Femur (tissue), 1 donor: ENCODE data around the gene ACTR1B.
"Not testable (repeated sequence)": the region's sequence is repeated elsewhere in the genome, so short reads cannot be mapped to it uniquely, and the experiment has no call there.

Source experiments
- DNase-seq: peaks from one replicate; pipeline ENCODE4 v3.0.0-alpha.2; 2017

Gene ACTR1B

GRCh38 chr2:97663962-97664635 lies at the start of gene ACTR1B:
TSS of gene ACTR1B (minus strand) at chr2:97664044. CDS start at chr2:97663890, 154 bp downstream.
- peak; percentile 99 for DNase-seq

- no peak for DNase-seq
Observed at GRCh38 chr2:97712693-97713295, 49.0 kb upstream of the ACTR1B start.

GRCh38 chr2:97712175-97712574 lies 48.3 kb upstream of the ACTR1B start:
- not testable (repeated sequence) for DNase-seq

GRCh38 chr2:97711394-97711711 lies 47.5 kb upstream of the ACTR1B start:
- DNase-seq: no peak

- DNase-seq: no peak
Observed at GRCh38 chr2:97708608-97709007, 44.8 kb upstream of the ACTR1B start.

GRCh38 chr2:97708048-97708380 lies 44.2 kb upstream of the ACTR1B start:
- DNase-seq: no peak

GRCh38 chr2:97707362-97708047 lies 43.7 kb upstream of the ACTR1B start:
- DNase-seq: no peak

- DNase-seq: no peak
Observed at GRCh38 chr2:97706708-97707345, 43.0 kb upstream of the ACTR1B start.

- no peak for DNase-seq
Observed at GRCh38 chr2:97706112-97706511, 42.3 kb upstream of the ACTR1B start.

- no peak for DNase-seq
Observed at GRCh38 chr2:97704989-97705388, 41.1 kb upstream of the ACTR1B start.

- DNase-seq: no peak
Observed at GRCh38 chr2:97703741-97704140, 39.9 kb upstream of the ACTR1B start.

GRCh38 chr2:97702731-97703470 lies 39.1 kb upstream of the ACTR1B start:
- no peak for DNase-seq

GRCh38 chr2:97701851-97702465 lies 38.1 kb upstream of the ACTR1B start:
- DNase-seq: no peak

- no peak for DNase-seq
Observed at GRCh38 chr2:97701186-97701585, 37.3 kb upstream of the ACTR1B start.

GRCh38 chr2:97699765-97700444 lies 36.1 kb upstream of the ACTR1B start:
- peak; percentile 64 for DNase-seq

GRCh38 chr2:97698530-97698929 lies 34.7 kb upstream of the ACTR1B start:
- no peak for DNase-seq

- DNase-seq: peak; percentile 92
Observed at GRCh38 chr2:97697252-97698235, 33.7 kb upstream of the ACTR1B start.

GRCh38 chr2:97695744-97696143 lies 31.9 kb upstream of the ACTR1B start:
- DNase-seq: no peak

GRCh38 chr2:97693476-97693875 lies 29.6 kb upstream of the ACTR1B start:
- DNase-seq: no peak

- DNase-seq: no peak
Observed at GRCh38 chr2:97691166-97691565, 27.3 kb upstream of the ACTR1B start.
